ENCODE measurements around the gene AOX1. TPM values are rescaled to one million over a fixed set of nuclear protein-coding genes. Genes with fewer than 3 reads are reported as not detected.

The AOX1 gene
- total RNA-seq, 1 donor from 2014 or later: 3.4 TPM

DNA sequence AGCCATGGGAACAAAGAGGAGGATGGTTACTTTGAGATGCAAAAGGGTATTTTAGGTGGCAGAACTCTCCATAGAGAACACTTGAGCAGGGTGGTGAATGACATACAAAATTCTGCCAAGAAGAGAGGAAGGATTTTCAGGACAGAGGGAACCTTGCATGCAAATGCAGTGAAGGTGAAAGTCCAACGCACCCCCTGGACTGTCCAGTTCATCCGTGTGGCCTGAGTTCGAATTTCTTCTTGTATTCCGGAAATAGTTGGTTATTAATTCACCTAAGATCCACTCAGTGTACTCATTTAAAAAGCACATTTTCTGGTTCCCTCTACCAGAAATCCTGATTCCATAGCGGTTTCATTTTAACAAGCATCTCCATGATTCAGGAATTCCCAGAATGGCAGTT is 5.5 kb downstream of the AOX1 start:
- H3K27ac ChIP-seq (ENCODE audit: low read depth, low read length): no peak overlapping the region
- H2AFZ ChIP-seq (ENCODE audit: low read depth, low read length): no peak overlapping the region
- H3K4me1 Mint-ChIP-seq (ENCODE audit: low read depth, unreplicated experiment): no peaks in the 10 kb centered on the region
- H3K4me3 Mint-ChIP-seq (ENCODE audit: unreplicated experiment): no peak overlapping the region
- no peak for FAIRE-seq
- DNase-seq (ENCODE audit: low read depth): no peak
- no peaks in the 10 kb centered on the region for H3K9me3 Mint-ChIP-seq (ENCODE audit: unreplicated experiment)
- H3K36me3 ChIP-seq (ENCODE audit: insufficient read depth, low read length): no peaks in the 10 kb centered on the region
- peaks cover 13% of the 10 kb centered on the region for H3K27me3 Mint-ChIP-seq (ENCODE audit: low read depth, unreplicated experiment)
- no peak overlapping the region for H3K27ac Mint-ChIP-seq (ENCODE audit: unreplicated experiment)
- H3K9ac ChIP-seq (ENCODE audit: low read length): no peak overlapping the region
- no peaks in the 10 kb centered on the region for H3K79me2 ChIP-seq (ENCODE audit: insufficient read depth, low read length)
- H3K27me3 ChIP-seq (ENCODE audit: insufficient read depth, low read length): no peaks in the 10 kb centered on the region
- H3K4me2 ChIP-seq (ENCODE audit: low read length): no peak overlapping the region
- H3K4me3 ChIP-seq (ENCODE audit: insufficient read depth, low read depth, low read length): no peak overlapping the region
- TF ChIP-seq EZH2 (IDR thresholded peaks at IDR 0.05; ENCODE audit: insufficient read depth, low read length): no peak
- TF ChIP-seq, protein P1, sequence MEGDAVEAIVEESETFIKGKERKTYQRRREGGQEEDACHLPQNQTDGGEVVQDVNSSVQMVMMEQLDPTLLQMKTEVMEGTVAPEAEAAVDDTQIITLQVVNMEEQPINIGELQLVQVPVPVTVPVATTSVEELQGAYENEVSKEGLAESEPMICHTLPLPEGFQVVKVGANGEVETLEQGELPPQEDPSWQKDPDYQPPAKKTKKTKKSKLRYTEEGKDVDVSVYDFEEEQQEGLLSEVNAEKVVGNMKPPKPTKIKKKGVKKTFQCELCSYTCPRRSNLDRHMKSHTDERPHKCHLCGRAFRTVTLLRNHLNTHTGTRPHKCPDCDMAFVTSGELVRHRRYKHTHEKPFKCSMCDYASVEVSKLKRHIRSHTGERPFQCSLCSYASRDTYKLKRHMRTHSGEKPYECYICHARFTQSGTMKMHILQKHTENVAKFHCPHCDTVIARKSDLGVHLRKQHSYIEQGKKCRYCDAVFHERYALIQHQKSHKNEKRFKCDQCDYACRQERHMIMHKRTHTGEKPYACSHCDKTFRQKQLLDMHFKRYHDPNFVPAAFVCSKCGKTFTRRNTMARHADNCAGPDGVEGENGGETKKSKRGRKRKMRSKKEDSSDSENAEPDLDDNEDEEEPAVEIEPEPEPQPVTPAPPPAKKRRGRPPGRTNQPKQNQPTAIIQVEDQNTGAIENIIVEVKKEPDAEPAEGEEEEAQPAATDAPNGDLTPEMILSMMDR (IDR thresholded peaks at IDR 0.05; ENCODE audit: insufficient read depth, low read depth, low read length): no peak
- H3K4me1 ChIP-seq (ENCODE audit: insufficient read depth, low read length): peaks cover under 1% of the 10 kb centered on the region
- no peaks in the 10 kb centered on the region for H4K20me1 ChIP-seq (ENCODE audit: insufficient read depth, low read length)
- H3K36me3 Mint-ChIP-seq (ENCODE audit: low read depth, unreplicated experiment): no peaks in the 10 kb centered on the region
- H3K9me3 ChIP-seq (ENCODE audit: insufficient read depth, low read depth, low read length): no peaks in the 10 kb centered on the region

DNA sequence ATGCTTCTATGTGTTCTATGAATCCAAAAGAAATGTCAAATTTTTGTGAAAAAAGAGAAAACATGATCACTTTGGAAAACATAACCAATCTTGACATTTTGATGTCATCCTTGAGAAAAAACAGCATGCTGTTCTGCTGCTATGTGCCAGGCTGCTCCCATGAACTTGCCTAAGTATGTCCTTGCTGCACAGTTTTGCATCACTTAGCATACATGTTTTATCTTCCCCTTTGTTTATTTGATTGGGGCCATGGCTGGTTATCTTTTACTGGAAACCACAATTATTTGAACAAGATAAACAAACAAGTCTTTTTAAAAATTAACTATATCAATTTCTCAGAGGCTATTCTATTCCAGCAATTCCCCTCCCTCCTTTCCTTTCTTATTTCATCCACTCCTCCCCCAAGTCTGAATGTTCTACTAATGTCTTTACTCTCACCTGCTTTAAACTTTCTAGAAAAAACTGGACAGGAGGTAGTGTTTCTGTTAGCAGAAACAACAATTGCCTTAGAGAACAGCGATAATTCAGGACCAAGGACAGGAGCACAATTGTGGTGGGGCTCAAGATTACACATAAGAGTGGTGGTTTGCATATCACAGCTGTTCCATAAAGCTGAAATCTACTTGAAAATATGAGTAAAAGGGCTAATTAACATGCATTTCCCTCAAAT is 6.7 kb downstream of the AOX1 start:
- H3K27ac Mint-ChIP-seq (ENCODE audit: unreplicated experiment): no peak overlapping the region
- Histone ChIP-seq H2AFZ (ENCODE audit: low read depth, low read length) (no peak overlapping the region), H3K9me3 (ENCODE audit: insufficient read depth, low read depth, low read length) (no peaks in the 10 kb centered on the region), H3K4me2 (ENCODE audit: low read length) (no peak overlapping the region), H3K36me3 (ENCODE audit: insufficient read depth, low read length) (no peaks in the 10 kb centered on the region), H3K27me3 (ENCODE audit: insufficient read depth, low read length) (no peaks in the 10 kb centered on the region), H3K79me2 (ENCODE audit: insufficient read depth, low read length) (no peaks in the 10 kb centered on the region), H3K4me3 (ENCODE audit: insufficient read depth, low read depth, low read length) (no peak overlapping the region), H3K4me1 (ENCODE audit: insufficient read depth, low read length) (no peaks in the 10 kb centered on the region), H3K27ac (ENCODE audit: low read depth, low read length) (no peak overlapping the region), H4K20me1 (ENCODE audit: insufficient read depth, low read length) (no peaks in the 10 kb centered on the region), H3K9ac (ENCODE audit: low read length) (no peak overlapping the region)
- no peaks in the 10 kb centered on the region for H3K4me1 Mint-ChIP-seq (ENCODE audit: low read depth, unreplicated experiment)
- TF ChIP-seq, protein P1 (IDR thresholded peaks at IDR 0.05; ENCODE audit: insufficient read depth, low read depth, low read length): no peak
- TF ChIP-seq EZH2 (IDR thresholded peaks at IDR 0.05; ENCODE audit: insufficient read depth, low read length): no peak
- FAIRE-seq (peak; percentile 75), DNase-seq (ENCODE audit: low read depth) (no peak)
- H3K9me3 Mint-ChIP-seq (ENCODE audit: unreplicated experiment): no peaks in the 10 kb centered on the region
- no peak overlapping the region for H3K4me3 Mint-ChIP-seq (ENCODE audit: unreplicated experiment)
- H3K36me3 Mint-ChIP-seq (ENCODE audit: low read depth, unreplicated experiment): no peaks in the 10 kb centered on the region
- H3K27me3 Mint-ChIP-seq (ENCODE audit: low read depth, unreplicated experiment): peaks cover 12% of the 10 kb centered on the region

DNA sequence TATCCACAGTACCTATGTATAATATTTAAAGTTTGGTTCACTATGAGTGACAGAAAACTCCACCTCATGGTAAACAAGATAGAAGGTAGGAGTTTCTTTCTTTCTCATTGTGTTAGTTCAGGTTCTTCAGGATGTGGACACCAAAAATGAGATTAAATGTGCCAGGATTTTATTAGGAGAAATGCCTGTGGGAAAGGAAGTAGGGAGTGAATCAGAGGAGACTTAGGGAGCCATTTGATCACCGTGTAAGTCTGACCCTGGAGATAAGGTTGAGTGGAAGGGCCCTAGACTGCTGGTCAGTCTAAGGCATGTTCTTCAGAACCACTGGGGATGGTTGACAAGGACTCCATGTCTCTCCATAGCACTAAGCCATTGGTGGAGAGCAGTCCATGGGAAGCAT is 8.1 kb downstream of the AOX1 start:
- Histone ChIP-seq H2AFZ (ENCODE audit: low read depth, low read length) (no peak overlapping the region), H4K20me1 (ENCODE audit: insufficient read depth, low read length) (no peaks in the 10 kb centered on the region), H3K27me3 (ENCODE audit: insufficient read depth, low read length) (no peaks in the 10 kb centered on the region), H3K4me3 (ENCODE audit: insufficient read depth, low read depth, low read length) (no peak overlapping the region), H3K79me2 (ENCODE audit: insufficient read depth, low read length) (no peaks in the 10 kb centered on the region), H3K36me3 (ENCODE audit: insufficient read depth, low read length) (no peaks in the 10 kb centered on the region), H3K4me2 (ENCODE audit: low read length) (no peak overlapping the region), H3K4me1 (ENCODE audit: insufficient read depth, low read length) (no peaks in the 10 kb centered on the region), H3K9ac (ENCODE audit: low read length) (no peak overlapping the region), H3K9me3 (ENCODE audit: insufficient read depth, low read depth, low read length) (no peaks in the 10 kb centered on the region), H3K27ac (ENCODE audit: low read depth, low read length) (no peak overlapping the region)
- Mint-ChIP-seq H3K4me3 (ENCODE audit: unreplicated experiment) (no peak overlapping the region), H3K27ac (ENCODE audit: unreplicated experiment) (no peak overlapping the region), H3K36me3 (ENCODE audit: low read depth, unreplicated experiment) (no peaks in the 10 kb centered on the region), H3K27me3 (ENCODE audit: low read depth, unreplicated experiment) (peaks cover 10% of the 10 kb centered on the region), H3K4me1 (ENCODE audit: low read depth, unreplicated experiment) (no peaks in the 10 kb centered on the region), H3K9me3 (ENCODE audit: unreplicated experiment) (no peaks in the 10 kb centered on the region)
- DNase-seq (ENCODE audit: low read depth): no peak
- FAIRE-seq: no peak
- TF ChIP-seq, protein P1 (IDR thresholded peaks at IDR 0.05; ENCODE audit: insufficient read depth, low read depth, low read length): no peak
- no peak for TF ChIP-seq EZH2 (IDR thresholded peaks at IDR 0.05; ENCODE audit: insufficient read depth, low read length)
